ENCODE data around the gene NXNL1.

DNA sequence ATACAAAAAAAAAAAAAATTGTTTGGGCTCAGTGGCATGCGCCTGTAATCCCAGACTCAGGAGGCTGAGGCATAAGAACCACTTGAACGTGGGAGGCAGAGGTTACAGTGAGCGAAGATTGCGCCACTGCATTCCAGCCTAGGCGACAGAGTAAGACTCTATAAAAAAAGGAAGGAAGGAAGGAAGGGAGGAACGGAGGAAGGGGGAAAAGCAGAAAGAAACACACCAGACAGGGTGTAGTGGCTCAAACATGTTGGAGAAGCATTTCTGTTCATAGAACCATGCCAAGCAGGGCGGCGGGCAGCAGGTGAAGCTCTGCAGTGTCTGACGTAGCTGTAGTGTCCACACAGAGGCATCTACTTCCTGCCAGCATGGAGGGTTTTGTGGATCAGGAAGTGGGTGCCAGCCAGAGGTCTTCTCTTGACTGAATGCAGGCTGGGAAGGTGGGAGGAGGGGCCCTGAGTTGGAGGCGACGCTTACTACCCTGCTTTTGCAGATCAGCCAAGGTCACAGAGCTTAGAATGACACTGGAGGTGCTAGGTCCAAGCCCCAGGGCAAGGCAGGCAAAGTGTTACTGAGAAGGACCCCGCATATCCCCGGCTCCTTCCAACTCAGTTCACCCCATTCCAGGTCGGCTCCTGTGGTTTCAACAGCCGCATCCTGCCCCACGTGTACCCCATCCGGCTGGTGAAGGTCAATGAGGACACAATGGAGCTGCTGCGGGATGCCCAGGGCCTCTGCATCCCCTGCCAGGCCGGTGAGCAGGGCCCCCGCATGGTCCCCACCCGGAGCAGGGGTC lies 39.1 kb upstream of the NXNL1 start:
- TF ChIP-seq POLR2A (IDR thresholded peaks at IDR 0.05; ENCODE audit: low read length) (no peak), GATA1 (IDR thresholded peaks at IDR 0.05; ENCODE audit: low read depth, low read length) (no peak)

Data from erythroblast (primary cell).